ENCODE data around the gene SLC25A11. TPM values are rescaled to one million over a fixed set of nuclear protein-coding genes. Genes with fewer than 3 reads are reported as not detected.

SLC25A11 gene
- polyA plus RNA-seq, 1 of the 3 experiments (the other 2 are of a cell fraction) = 82.8 TPM

DNA sequence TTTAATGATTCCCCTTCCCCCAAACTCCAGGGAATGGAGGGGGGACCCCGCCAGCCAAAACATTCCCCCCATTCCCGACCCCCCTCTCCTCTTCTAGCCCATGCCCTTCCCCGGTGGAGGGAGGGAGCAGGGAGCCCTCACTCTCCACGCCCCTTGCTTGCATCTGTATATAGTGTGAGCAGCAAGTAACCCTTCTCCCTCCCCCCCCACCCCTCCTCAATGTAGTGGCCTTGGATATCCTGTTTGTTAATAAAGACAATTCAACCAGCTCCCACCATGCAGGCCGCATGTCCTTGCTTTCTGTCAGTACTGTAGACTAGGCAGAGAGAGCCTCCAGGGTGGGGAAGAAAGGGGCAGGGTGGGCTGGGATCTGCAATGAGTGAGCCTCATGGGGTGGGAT, 42.1 kb downstream of the SLC25A11 start:
- ChIA-PET POLR2A (no interaction called here), CTCF (interaction anchor here (2.8 kb wide), 1 partner anchor 11 kb away, joined by 15 read pairs; no protein-coding TSS in a partner anchor)
- no peak for DNase-seq
- Histone ChIP-seq H3K4me1 (ENCODE audit: control insufficient read depth in 1 of 2, insufficient read depth in 2 of 2, low read depth in 1 of 2, low read length in 1 of 2) (peaks cover 0 to 3% of the 10 kb centered on the region in 2 experiments; a peak in 1 of 4 replicates), H2AFZ (ENCODE audit: low read depth) (no peak overlapping the region), H3K9me3 (no peaks in the 10 kb centered on the region), H3K36me3 (replicated peaks in 1 of 2; ENCODE audit: control insufficient read depth in 1 of 2, insufficient read depth in 2 of 2, low read length in 1 of 2) (peaks cover 0 to 44% of the 10 kb centered on the region in 2 experiments), H3K27me3 (ENCODE audit: insufficient read depth) (no peaks in the 10 kb centered on the region), H3K9ac (no peak overlapping the region), H3K79me2 (ENCODE audit: insufficient read depth) (no peaks in the 10 kb centered on the region), H3K4me3 (ENCODE audit: low read depth in 2 of 2, low read length in 1 of 2) (no peak overlapping the region), H4K20me1 (ENCODE audit: insufficient read depth) (no peaks in the 10 kb centered on the region), H3K4me2 (no peak overlapping the region), H3K27ac (ENCODE audit: low read depth in 2 of 2, low read length in 1 of 2) (no peak overlapping the region), H3K9me2 (no peaks in the 10 kb centered on the region), H3F3A (replicated peaks; ENCODE audit: insufficient read depth) (no peaks in the 10 kb centered on the region)
- WGBS (ENCODE audit: low lambda C conversion rate) = 87% methylated on average over 5 of the region's 5 CpGs
- TF ChIP-seq EZH2phosphoT487 (IDR thresholded peaks at IDR 0.05; ENCODE audit: borderline replicate concordance, low read depth) (no peak), FOXJ3 (CRISPR knock-in tag; IDR thresholded peaks at IDR 0.05) (no peak), FOXM1 (IDR thresholded peaks at IDR 0.05; ENCODE audit: low read depth) (no peak), POLR2AphosphoS5 (IDR thresholded peaks at IDR 0.05; ENCODE audit: low read depth, low read length) (no peak), EP300 (IDR thresholded peaks at IDR 0.05; ENCODE audit: borderline replicate concordance in 1 of 2, low read depth in 1 of 2, low read length in 1 of 2) (no peak), TAF1 (IDR thresholded peaks at IDR 0.05; ENCODE audit: borderline replicate concordance, low read depth, low read length) (no peak), CHD2 (IDR thresholded peaks at IDR 0.05; ENCODE audit: low read length, partially characterized antibody) (no peak), NRF1 (IDR thresholded peaks at IDR 0.05; ENCODE audit: low read depth, low read length) (no peak), RCOR1 (IDR thresholded peaks at IDR 0.05; ENCODE audit: low read length) (no peak), TCF12 (IDR thresholded peaks at IDR 0.05) (no peak)

DNA sequence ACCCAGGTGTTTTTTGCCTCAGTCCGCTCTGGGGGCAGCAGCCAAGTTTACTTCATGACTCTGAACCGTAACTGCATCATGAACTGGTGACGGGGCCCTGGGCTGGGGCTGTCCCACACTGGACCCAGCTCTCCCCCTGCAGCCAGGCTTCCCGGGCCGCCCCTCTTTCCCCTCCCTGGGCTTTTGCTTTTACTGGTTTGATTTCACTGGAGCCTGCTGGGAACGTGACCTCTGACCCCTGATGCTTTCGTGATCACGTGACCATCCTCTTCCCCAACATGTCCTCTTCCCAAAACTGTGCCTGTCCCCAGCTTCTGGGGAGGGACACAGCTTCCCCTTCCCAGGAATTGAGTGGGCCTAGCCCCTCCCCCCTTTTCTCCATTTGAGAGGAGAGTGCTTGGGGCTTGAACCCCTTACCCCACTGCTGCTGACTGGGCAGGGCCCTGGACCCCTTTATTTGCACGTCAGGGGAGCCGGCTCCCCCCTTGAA, 42.6 kb downstream of the SLC25A11 start:
- H3K4me2 ChIP-seq = no peak overlapping the region
- no peaks in the 10 kb centered on the region for H3K4me1 ChIP-seq (ENCODE audit: control insufficient read depth in 1 of 2, insufficient read depth in 2 of 2, low read depth in 1 of 2, low read length in 1 of 2)
- DNase-seq = no peak
- H2AFZ ChIP-seq (ENCODE audit: low read depth) = no peak overlapping the region
- no peak overlapping the region for H3K9ac ChIP-seq
- H3K79me2 ChIP-seq (ENCODE audit: insufficient read depth) = no peaks in the 10 kb centered on the region
- WGBS (ENCODE audit: low lambda C conversion rate) = 91% methylated on average over 10 of the region's 10 CpGs
- no peak overlapping the region for H3K27ac ChIP-seq (ENCODE audit: low read depth in 2 of 2, low read length in 1 of 2)
- no peaks in the 10 kb centered on the region for H3K27me3 ChIP-seq (ENCODE audit: insufficient read depth)
- peaks cover 0 to 48% of the 10 kb centered on the region in 2 experiments for H3K36me3 ChIP-seq (replicated peaks in 1 of 2; ENCODE audit: control insufficient read depth in 1 of 2, insufficient read depth in 2 of 2, low read length in 1 of 2)
- ChIA-PET CTCF (interaction anchor here (1.0 to 1.9 kb wide), 2 partner anchors 11 to 20 kb away, joined by 4 to 8 read pairs; no protein-coding TSS in a partner anchor), POLR2A (no interaction called here)
- TF ChIP-seq ELF1 (IDR thresholded peaks at IDR 0.05) (no peak), GATA2 (CRISPR knock-in tag; IDR thresholded peaks at IDR 0.05) (no peak), TEAD4 (IDR thresholded peaks at IDR 0.05; ENCODE audit: borderline replicate concordance, insufficient read depth) (no peak), NFIC (IDR thresholded peaks at IDR 0.05; ENCODE audit: borderline replicate concordance) (no peak), MXI1 (IDR thresholded peaks at IDR 0.05; ENCODE audit: low read depth, low read length) (no peak), RFX5 (IDR thresholded peaks at IDR 0.05; ENCODE audit: low read length) (no peak), CHD2 (IDR thresholded peaks at IDR 0.05; ENCODE audit: low read length, partially characterized antibody) (no peak)
- TF ChIP-seq, protein P1, sequence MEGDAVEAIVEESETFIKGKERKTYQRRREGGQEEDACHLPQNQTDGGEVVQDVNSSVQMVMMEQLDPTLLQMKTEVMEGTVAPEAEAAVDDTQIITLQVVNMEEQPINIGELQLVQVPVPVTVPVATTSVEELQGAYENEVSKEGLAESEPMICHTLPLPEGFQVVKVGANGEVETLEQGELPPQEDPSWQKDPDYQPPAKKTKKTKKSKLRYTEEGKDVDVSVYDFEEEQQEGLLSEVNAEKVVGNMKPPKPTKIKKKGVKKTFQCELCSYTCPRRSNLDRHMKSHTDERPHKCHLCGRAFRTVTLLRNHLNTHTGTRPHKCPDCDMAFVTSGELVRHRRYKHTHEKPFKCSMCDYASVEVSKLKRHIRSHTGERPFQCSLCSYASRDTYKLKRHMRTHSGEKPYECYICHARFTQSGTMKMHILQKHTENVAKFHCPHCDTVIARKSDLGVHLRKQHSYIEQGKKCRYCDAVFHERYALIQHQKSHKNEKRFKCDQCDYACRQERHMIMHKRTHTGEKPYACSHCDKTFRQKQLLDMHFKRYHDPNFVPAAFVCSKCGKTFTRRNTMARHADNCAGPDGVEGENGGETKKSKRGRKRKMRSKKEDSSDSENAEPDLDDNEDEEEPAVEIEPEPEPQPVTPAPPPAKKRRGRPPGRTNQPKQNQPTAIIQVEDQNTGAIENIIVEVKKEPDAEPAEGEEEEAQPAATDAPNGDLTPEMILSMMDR (IDR thresholded peaks at IDR 0.05) = no peak
- TF ChIP-seq, protein P2, sequence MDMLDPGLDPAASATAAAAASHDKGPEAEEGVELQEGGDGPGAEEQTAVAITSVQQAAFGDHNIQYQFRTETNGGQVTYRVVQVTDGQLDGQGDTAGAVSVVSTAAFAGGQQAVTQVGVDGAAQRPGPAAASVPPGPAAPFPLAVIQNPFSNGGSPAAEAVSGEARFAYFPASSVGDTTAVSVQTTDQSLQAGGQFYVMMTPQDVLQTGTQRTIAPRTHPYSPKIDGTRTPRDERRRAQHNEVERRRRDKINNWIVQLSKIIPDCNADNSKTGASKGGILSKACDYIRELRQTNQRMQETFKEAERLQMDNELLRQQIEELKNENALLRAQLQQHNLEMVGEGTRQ (IDR thresholded peaks at IDR 0.05; ENCODE audit: borderline replicate concordance, low read depth, low read length) = no peak
- TF ChIP-seq, protein P3, sequence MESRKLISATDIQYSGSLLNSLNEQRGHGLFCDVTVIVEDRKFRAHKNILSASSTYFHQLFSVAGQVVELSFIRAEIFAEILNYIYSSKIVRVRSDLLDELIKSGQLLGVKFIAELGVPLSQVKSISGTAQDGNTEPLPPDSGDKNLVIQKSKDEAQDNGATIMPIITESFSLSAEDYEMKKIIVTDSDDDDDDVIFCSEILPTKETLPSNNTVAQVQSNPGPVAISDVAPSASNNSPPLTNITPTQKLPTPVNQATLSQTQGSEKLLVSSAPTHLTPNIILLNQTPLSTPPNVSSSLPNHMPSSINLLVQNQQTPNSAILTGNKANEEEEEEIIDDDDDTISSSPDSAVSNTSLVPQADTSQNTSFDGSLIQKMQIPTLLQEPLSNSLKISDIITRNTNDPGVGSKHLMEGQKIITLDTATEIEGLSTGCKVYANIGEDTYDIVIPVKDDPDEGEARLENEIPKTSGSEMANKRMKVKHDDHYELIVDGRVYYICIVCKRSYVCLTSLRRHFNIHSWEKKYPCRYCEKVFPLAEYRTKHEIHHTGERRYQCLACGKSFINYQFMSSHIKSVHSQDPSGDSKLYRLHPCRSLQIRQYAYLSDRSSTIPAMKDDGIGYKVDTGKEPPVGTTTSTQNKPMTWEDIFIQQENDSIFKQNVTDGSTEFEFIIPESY (IDR thresholded peaks at IDR 0.05; ENCODE audit: borderline replicate concordance, low read depth) = no peak
- TF ChIP-seq, protein P4, sequence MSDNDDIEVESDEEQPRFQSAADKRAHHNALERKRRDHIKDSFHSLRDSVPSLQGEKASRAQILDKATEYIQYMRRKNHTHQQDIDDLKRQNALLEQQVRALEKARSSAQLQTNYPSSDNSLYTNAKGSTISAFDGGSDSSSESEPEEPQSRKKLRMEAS (IDR thresholded peaks at IDR 0.05; ENCODE audit: low read depth) = no peak
- TF ChIP-seq, protein P5, sequence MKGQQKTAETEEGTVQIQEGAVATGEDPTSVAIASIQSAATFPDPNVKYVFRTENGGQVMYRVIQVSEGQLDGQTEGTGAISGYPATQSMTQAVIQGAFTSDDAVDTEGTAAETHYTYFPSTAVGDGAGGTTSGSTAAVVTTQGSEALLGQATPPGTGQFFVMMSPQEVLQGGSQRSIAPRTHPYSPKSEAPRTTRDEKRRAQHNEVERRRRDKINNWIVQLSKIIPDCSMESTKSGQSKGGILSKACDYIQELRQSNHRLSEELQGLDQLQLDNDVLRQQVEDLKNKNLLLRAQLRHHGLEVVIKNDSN (IDR thresholded peaks at IDR 0.05; ENCODE audit: borderline replicate concordance, low read depth) = no peak
- H3K9me2 ChIP-seq = no peaks in the 10 kb centered on the region
- no peaks in the 10 kb centered on the region for H3K9me3 ChIP-seq
- H4K20me1 ChIP-seq (ENCODE audit: insufficient read depth) = no peaks in the 10 kb centered on the region
- H3K4me3 ChIP-seq (ENCODE audit: low read depth in 2 of 2, low read length in 1 of 2) = no peak overlapping the region
- H3F3A ChIP-seq (replicated peaks; ENCODE audit: insufficient read depth) = no peaks in the 10 kb centered on the region
